ENCODE measurements around the gene MINDY2.

DNA sequence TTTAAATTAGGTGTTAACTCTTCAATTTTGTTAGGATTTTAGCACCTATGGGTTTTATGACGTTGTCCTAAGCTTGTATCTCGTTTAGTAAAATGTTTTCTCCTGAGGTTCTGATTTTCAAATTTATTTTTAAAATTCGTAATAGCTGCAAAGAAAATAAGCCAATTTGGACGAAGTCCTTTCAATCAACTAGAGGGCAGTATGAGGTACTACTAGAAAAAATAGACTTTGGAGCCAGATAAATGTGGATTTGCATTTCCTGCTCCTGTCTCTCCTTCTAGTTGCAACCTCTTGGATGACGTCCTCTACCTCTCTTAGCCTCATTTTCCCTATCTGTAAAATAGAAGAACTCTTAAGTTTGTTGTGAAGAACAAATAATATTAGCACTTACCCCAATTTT is 81.2 kb downstream of the MINDY2 start:
- TF ChIP-seq, protein P1, sequence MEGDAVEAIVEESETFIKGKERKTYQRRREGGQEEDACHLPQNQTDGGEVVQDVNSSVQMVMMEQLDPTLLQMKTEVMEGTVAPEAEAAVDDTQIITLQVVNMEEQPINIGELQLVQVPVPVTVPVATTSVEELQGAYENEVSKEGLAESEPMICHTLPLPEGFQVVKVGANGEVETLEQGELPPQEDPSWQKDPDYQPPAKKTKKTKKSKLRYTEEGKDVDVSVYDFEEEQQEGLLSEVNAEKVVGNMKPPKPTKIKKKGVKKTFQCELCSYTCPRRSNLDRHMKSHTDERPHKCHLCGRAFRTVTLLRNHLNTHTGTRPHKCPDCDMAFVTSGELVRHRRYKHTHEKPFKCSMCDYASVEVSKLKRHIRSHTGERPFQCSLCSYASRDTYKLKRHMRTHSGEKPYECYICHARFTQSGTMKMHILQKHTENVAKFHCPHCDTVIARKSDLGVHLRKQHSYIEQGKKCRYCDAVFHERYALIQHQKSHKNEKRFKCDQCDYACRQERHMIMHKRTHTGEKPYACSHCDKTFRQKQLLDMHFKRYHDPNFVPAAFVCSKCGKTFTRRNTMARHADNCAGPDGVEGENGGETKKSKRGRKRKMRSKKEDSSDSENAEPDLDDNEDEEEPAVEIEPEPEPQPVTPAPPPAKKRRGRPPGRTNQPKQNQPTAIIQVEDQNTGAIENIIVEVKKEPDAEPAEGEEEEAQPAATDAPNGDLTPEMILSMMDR (IDR thresholded peaks at IDR 0.05): no peak
- TF ChIP-seq POLR2A (IDR thresholded peaks at IDR 0.05): no peak
